ENCODE measurements around the gene COA5. TPM values are rescaled to one million over a fixed set of nuclear protein-coding genes. Genes with fewer than 3 reads are reported as not detected.

COA5 gene
- total RNA-seq, 6 experiments from 2014 or later, result 12.5 to 16.9 (median 15.7) TPM

DNA sequence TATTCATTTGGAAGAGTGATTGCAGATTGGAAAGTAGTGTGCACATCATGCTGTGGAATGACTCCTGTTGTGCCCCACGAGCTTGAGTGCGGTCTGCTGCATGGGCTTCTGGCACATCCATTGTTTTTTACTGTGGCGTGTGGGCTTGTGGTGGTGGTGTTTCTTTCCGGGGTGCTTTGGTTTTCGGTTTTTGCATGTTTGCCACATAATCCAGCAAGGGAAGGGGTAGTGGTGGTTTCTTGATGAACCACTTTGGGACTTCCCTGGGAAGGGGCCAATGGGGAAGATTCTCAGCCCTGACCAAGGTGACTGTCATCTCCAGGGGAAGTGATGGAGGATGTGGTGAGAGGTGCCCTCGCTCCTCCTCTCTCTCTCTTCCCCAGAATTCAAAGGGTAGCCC lies 57.0 kb downstream of the COA5 start:
- no peak for DNase-seq
- H3K36me3 Mint-ChIP-seq (ENCODE audit: low read depth), result peaks cover 22% of the 10 kb centered on the region

GRCh38 chr2:98550165-98550564 lies 58.1 kb downstream of the COA5 start:
- Mint-ChIP-seq H3K36me3 (ENCODE audit: low read depth) (peaks cover 22% of the 10 kb centered on the region), H3K27me3 (ENCODE audit: insufficient read depth) (peaks cover 2% of the 10 kb centered on the region; the same call in 1 of the 2 replicates), H3K9me3 (no peaks in the 10 kb centered on the region), H3K27ac (no peak overlapping the region), H3K4me1 (ENCODE audit: low read depth) (peaks cover 30% of the 10 kb centered on the region), H3K4me3 (no peak overlapping the region)
- no peak for DNase-seq
- no peak for TF ChIP-seq CTCF (IDR thresholded peaks at IDR 0.05)

More for the DNA sequence above, 57.0 kb downstream of the COA5 start:
- Mint-ChIP-seq H3K4me1 (ENCODE audit: low read depth) (peaks cover 30% of the 10 kb centered on the region), H3K27me3 (ENCODE audit: insufficient read depth) (peaks cover 2% of the 10 kb centered on the region; the same call in 1 of the 2 replicates), H3K4me3 (no peak overlapping the region), H3K27ac (no peak overlapping the region), H3K9me3 (no peaks in the 10 kb centered on the region)
- TF ChIP-seq CTCF (IDR thresholded peaks at IDR 0.05), result no peak

Other genes with a start within 250 kb of the COA5 start
- 10 to 100 TPM; 15.8 to 19.4 (median 18.2) TPM for gene INPP4A, start 163.7 kb downstream of the COA5 start, total RNA-seq (2021; fragmentation: NEBNext Ultra II Directional; extraction: Animal tissue kit (Norgen Biotek cat#: 25700))
- 10 to 100 TPM; 38.3 to 43.2 (median 41.6) TPM for gene UNC50, start 77 bp upstream of the COA5 start, total RNA-seq (2021; fragmentation: NEBNext Ultra II Directional; extraction: Animal tissue kit (Norgen Biotek cat#: 25700))
- under 1 TPM in 1 of 6 experiments, not detected in 5; 0.14 TPM for gene MGAT4A, start 122.6 kb upstream of the COA5 start, total RNA-seq (2021; fragmentation: NEBNext Ultra II Directional; extraction: Animal tissue kit (Norgen Biotek cat#: 25700))